Peyer's patch (tissue), 4 donors: ENCODE data around the gene PDIK1L. TPM values are rescaled to one million over a fixed set of nuclear protein-coding genes. Genes with fewer than 3 reads are reported as not detected.

Experiments used
- DNase-seq, 3 donors: peaks; one replicate each; pipeline ENCODE4 v3.0.0-alpha.2; 2017 to 2019
- H3K27ac ChIP-seq, 4 donors: fragments of 200-600 bp; sonication (generic); one replicate each; pipeline ENCODE4 v1.5.1; 2016 to 2019
- H3K27me3 ChIP-seq, 2 donors: fragments of 200-600 bp; sonication (generic); one replicate each; pipeline ENCODE4 v1.5.1; 2019
- H3K36me3 ChIP-seq, 3 donors: fragments of 200-600 bp; sonication (generic); one replicate each; pipeline ENCODE4 v1.5.1; 2016 to 2019
- H3K4me1 ChIP-seq, 4 donors: fragments of 200-600 bp; sonication (generic); one replicate each; pipeline ENCODE4 v1.5.1; 2016 to 2019
- H3K4me3 ChIP-seq, 4 donors: fragments of 200-600 bp; sonication (generic); 1 replicate in 3 of 4; 2 replicates in 1 of 4; pipeline ENCODE4 v1.5.1; 2016 to 2019; ENCODE audit warnings: mild to moderate bottlenecking in 1 of 4
- H3K9me3 ChIP-seq, 4 donors: fragments of 200-600 bp; sonication (generic); one replicate each; pipeline ENCODE4 v1.5.1; 2016 to 2019; ENCODE audit warnings: mild to moderate bottlenecking in 1 of 4
- CTCF ChIP-seq, 6 experiments: fragments of 450-650 bp in 4 of 6; fragments of 200-600 bp in 2 of 6; sonication (generic) in 1 of 6; IDR thresholded peaks; one replicate each; pipeline ENCODE4 v1.5.1; 2017 to 2019; ENCODE audit warnings: antibody characterized with exemption in 6 of 6, mild to moderate bottlenecking in 3 of 6, moderate library complexity in 1 of 6
- POLR2A ChIP-seq, 2 donors: fragments of 450-650 bp; IDR thresholded peaks; one replicate each; pipeline ENCODE4 v1.5.1; 2017; ENCODE audit warnings: antibody characterized with exemption in 2 of 2, mild to moderate bottlenecking in 2 of 2, moderate library complexity in 2 of 2
- total RNA-seq, 4 donors: library from RNA; depleted of rRNA; stranded (reverse); fragments of >200 nt; gene quantifications; one replicate each; pipeline ENCODE4 v1.1.0, GENCODE V29; 2016

The PDIK1L gene
- total RNA-seq, result 10 to 100 TPM in 3 of 4 donors, 1 to 10 TPM in 1; 8.3 to 13.2 (median 12.4) TPM

DNA sequence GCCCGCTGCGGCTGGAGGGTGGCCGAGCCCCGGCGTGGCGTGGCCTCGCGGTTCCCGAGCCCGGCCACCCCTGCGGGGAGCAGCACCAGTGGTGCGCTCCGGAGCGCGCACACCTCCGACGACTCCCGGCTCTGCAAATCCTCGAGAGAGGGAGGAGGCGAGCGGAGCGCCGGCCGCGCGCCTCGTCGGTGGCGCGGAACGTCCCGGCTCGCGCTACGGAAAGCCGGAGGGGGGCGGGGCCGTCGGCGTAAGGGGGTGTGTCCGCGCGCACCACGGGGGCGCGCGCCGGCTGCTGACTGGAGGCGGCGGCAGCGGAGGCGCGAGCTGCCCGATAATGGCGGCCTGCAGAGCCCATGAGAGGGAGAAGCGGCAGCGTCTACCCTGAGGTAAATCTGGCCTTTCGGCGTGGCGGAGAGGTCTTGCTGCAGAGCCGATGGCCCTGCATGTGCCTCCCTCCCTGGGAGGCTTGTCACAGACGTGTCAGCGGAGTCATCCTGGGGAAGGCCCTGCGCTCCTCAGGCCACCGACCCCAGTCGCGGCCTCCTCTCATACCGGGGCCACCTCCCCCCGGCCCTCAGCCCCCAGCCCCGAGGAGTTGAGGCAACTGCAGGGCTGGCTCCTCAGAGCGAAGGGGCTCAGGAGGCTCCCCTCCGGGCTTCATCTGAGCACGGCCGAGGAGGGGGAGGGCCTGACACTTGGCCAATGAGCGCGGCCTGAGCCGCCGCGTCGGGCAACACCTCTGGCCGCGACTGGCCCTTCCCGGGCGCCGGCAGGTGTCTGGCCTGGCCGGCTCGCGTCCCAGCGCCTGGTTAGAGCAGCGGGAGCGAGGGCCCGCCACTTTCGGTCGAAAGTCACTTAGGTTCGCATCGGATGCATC lies at the start of gene PDIK1L:
PDIK1L (plus strand) TSS at position 295 of the 877 bp plus-strand sequence. CDS start 2,485 bp downstream, outside the sequence.
- peaks cover 0 to 21% (median 0%) of the 10 kb centered on the region in 4 donors for H3K4me1 ChIP-seq

DNA sequence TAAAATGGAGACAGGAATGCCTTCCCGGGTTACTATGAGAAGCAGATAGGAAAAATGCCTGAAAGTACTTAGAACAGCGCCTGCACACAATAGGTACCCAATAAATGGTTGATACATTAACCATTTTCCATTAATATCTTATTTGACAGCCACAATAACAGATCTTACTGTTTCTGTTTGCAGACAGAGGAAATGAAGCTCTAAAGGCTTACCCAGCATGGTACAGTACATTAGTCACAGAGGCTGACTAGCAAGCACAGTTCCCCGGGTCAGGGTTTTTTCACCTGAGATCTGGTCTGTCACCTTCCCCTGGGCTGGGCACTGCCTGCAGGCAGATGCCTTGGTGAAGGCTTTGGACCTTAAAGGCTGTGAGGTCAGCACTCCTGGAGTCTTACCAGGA lies 47.1 kb upstream of the PDIK1L start:
- Histone ChIP-seq H3K4me3 (no peak overlapping the region), H3K27ac (no peak overlapping the region), H3K4me1 (no peaks in the 10 kb centered on the region), H3K9me3 (no peaks in the 10 kb centered on the region), H3K27me3 (no peaks in the 10 kb centered on the region), H3K36me3 (no peaks in the 10 kb centered on the region)
- DNase-seq, result no peak
- TF ChIP-seq POLR2A (IDR thresholded peaks at IDR 0.05) (no peak), CTCF (IDR thresholded peaks at IDR 0.05) (no peak)

More for the DNA sequence above, at the start of gene PDIK1L:
- Histone ChIP-seq H3K9me3 (no peaks in the 10 kb centered on the region), H3K27me3 (no peaks in the 10 kb centered on the region), H3K4me3 (peak within 1 kb of the TSS; percentile 55 to 99 (median 92)), H3K27ac (peak within 1 kb of the TSS; percentile 96 to 99 (median 97)), H3K36me3 (peaks cover 0 to 17% (median 0%) of the 10 kb centered on the region in 3 donors)
- peak in 1 of 6 experiments; percentile 1 for TF ChIP-seq CTCF (IDR thresholded peaks at IDR 0.05)
- peak; percentile 59 to 67 for TF ChIP-seq POLR2A (IDR thresholded peaks at IDR 0.05)
- peak; percentile 85 to 97 (median 96) for DNase-seq

GRCh38 chr1:26066160-26066559 lies 45.5 kb upstream of the PDIK1L start:
- DNase-seq, result no peak
- Histone ChIP-seq H3K36me3 (no peaks in the 10 kb centered on the region), H3K27me3 (no peaks in the 10 kb centered on the region), H3K4me1 (no peaks in the 10 kb centered on the region), H3K4me3 (no peak overlapping the region), H3K9me3 (no peaks in the 10 kb centered on the region), H3K27ac (no peak overlapping the region)
- TF ChIP-seq POLR2A (IDR thresholded peaks at IDR 0.05) (no peak), CTCF (IDR thresholded peaks at IDR 0.05) (no peak)

DNA sequence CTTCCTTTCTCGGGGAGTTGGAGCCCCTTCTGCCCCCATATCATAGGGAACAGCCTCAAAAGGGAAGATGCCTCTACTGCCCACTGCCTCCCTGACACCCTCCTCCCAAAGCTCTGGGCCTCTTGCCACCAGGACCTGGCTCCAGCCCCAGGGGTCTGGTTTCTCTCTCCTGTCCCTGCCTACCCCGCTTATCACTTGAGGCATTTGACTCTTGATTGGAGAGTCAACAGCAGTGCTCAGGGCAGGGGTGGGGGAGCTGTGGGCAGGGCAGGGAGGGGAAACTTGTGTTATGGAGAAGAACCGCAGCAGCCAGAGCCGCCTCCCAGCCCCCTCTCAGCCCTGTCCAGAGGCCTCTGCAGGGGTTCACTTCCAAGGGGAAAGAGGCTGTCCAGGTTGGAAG lies 44.8 kb upstream of the PDIK1L start:
- H3K27ac ChIP-seq, result no peak overlapping the region

DNA sequence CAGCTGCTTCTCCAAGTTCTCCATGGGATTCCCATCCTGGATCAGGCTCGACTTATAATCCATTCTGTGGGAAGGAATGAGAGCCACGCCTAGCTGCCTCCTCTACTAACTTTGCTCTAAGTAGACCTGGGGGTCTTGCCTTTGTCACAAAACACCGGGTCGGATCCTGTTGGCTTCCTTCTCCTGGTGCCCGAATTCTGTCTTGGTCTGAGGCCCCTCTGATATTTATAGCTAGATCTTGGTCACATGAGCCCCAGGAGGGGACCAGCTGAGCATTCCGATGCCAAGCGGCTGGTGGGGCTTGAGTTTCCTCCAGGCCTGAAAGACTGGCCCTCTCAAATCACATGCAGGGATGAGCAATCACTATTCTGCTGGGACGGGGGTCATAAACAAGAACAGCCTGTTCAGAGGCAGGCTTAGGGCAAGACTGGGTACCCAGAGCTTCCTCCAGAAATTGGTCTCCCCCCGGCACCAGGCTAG lies 44.2 kb upstream of the PDIK1L start, which contains the start of gene TRIM63:
TRIM63 (minus strand) TSS at position 199 of the 480 bp plus-strand sequence; CDS start at position 63, 136 bp downstream.
- no peak for DNase-seq
- Histone ChIP-seq H3K27me3 (no peaks in the 10 kb centered on the region), H3K4me1 (no peaks in the 10 kb centered on the region), H3K9me3 (no peaks in the 10 kb centered on the region), H3K36me3 (no peaks in the 10 kb centered on the region), H3K27ac (no peak within 1 kb of the TSS), H3K4me3 (no peak within 1 kb of the TSS)
- TF ChIP-seq CTCF (IDR thresholded peaks at IDR 0.05), result no peak
- TF ChIP-seq POLR2A (IDR thresholded peaks at IDR 0.05), result no peak

More for the DNA sequence above, 44.8 kb upstream of the PDIK1L start:
- H3K4me3 ChIP-seq, result no peak overlapping the region
- TF ChIP-seq POLR2A (IDR thresholded peaks at IDR 0.05), result no peak
- no peak for TF ChIP-seq CTCF (IDR thresholded peaks at IDR 0.05)
- H3K27me3 ChIP-seq, result no peaks in the 10 kb centered on the region
- no peaks in the 10 kb centered on the region for H3K36me3 ChIP-seq
- no peaks in the 10 kb centered on the region for H3K4me1 ChIP-seq
- no peak for DNase-seq
- no peaks in the 10 kb centered on the region for H3K9me3 ChIP-seq
